ENCODE measurements around the gene GRID1.

GRID1 gene

DNA sequence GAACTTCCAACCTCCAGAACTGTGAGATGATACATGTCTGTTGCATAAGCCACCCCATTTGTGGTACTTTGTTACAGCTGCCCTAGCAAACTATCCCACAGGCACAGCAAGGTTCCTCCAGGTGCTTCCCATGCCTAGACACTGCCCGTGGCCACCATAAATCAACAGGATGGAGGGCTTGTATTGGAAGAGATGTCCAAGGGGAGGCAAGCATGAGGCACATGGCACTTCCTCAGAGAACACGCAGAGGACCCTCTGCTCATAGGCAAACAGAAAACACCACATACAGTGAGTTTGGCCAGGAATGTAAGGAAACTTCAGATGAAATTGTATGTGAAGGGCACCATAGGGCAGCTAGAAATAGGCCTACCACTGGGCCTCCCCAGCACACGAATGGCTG lies 291.1 kb downstream of the GRID1 start:
- no peak for DNase-seq

- DNase-seq = no peak
Observed at GRCh38 chr10:86074294-86074693, 292.3 kb downstream of the GRID1 start.

DNA sequence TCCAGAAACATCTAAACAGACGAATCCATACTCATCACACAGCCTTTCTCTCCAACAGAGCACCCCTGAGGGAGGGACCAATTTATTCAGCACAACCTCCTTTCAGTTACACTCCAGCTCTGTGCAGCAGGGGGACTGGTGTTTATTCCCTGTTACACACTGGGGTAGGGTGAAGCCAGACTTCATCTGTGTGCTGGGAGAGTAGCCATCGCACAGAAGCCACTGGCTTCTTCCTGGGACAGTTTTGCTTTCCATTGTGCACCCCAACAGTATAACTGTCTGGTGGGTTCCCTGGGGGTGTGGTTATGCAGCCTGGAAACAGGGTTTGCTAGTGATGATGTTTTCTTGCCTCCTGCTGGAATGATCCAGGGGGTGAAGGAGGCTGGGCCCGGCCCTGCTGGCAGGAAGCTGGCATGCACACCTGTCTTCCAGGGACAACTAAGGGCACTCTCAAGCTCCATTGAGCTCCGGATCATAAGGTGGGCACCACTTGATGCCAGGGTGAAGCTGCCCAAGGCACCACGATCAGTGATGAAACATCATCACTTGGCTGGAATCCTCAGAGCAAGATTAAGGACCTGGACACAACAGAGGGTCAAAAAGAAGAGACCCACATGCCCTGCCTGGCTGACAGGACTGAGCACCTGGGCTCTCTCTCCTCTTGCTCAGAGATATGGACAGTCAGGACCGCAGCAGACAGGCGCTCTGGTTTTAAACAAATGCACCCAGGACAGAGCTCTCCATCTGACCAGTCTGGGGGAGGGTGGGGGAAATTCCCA lies 293.2 kb downstream of the GRID1 start:
- DNase-seq = no peak

DNA sequence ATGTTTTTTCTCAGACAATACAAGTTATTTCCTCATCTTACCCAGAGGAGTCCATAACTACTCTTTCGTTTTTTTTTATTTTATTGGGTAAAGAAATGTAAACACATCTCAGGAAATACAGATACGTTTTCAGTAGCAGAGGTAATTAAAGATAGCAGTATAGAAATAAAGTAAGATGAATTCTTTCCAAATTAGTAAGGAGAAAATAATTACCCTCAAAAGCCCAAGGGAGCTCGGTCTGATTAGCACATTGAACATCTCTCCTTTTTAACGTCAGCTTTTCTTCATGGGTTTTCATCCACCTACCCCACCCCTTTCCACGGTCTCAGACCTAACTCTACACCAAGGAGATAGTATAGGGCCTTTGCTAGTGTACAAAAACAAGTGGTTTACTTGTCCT lies 294.2 kb downstream of the GRID1 start:
- no peak for DNase-seq

DNA sequence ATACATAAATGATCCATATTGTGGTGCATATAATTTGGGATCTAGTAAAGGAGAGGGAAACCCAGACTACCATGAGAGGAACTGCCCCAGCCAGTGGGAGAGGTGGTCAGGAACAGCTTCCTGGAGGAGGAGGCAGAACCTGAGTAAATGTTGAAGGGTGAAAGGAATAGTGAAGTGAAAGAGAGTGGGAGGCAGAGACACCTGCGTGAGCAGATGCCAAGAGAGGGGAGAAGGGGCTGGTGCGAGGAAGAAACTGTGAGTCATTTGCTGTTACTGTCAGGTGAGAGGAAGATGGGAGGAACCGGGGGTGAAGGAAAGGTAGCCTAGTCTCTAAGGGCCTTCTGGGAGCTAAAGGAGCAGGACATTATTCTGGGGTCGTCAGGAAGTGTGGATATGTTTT lies 294.8 kb downstream of the GRID1 start:
- no peak for DNase-seq

- no peak for DNase-seq
Observed at GRCh38 chr10:86071145-86071544, 295.4 kb downstream of the GRID1 start.

GRCh38 chr10:86070278-86070677 lies 296.3 kb downstream of the GRID1 start:
- DNase-seq = no peak

- DNase-seq = no peak
Observed at GRCh38 chr10:86068231-86069054, 298.2 kb downstream of the GRID1 start.

DNA sequence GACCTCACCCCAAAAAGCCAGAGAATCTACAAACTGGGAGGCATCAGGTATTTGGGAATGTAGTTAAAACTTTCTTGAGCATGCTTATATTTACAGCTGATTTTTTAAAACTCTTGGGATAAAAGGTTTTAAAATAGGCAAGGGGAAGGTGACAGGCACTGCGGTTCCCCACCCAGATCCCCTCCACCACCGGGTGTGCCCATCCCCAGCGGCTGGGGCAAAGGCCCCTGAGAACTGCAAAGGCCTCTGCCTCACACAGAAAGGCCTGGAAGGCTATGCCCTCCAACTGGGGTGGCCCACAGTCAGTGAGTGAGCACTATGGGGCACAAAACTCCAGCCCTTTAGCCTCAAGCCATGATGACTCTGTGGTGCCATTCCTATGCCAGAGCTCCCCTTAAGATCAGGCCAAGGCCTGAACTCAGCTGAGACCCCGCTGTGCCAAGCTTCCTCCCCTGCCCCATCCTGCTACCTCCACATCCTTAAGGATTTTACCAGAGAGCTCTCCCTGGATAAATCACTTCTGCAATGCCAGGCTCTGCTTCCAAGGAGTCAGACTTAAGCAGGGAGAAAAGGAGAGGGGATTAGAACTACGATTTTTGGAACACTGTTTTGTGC lies 299.1 kb downstream of the GRID1 start:
- DNase-seq = no peak

DNA sequence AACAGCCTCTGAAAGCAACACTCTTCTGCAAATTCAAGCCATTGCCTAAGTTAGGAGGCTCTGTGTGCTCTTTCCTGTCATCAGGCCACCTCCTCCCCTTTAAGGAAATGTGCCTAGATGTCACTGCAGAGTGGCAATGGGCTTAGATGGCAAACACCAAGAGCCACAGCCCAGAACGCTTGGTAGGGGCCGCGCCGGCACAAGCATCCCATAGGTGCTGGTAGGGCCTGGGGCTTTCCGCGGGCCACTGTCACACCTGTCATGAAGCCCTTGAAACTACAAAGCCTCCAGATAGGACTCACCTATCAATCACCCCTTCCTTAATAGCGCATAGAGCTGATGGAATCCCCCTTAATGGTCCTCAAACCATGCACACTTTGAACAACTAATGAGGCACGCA lies 299.9 kb downstream of the GRID1 start:
- DNase-seq = no peak

GRCh38 chr10:86065711-86066251 lies 300.8 kb downstream of the GRID1 start:
- DNase-seq = no peak

DNA sequence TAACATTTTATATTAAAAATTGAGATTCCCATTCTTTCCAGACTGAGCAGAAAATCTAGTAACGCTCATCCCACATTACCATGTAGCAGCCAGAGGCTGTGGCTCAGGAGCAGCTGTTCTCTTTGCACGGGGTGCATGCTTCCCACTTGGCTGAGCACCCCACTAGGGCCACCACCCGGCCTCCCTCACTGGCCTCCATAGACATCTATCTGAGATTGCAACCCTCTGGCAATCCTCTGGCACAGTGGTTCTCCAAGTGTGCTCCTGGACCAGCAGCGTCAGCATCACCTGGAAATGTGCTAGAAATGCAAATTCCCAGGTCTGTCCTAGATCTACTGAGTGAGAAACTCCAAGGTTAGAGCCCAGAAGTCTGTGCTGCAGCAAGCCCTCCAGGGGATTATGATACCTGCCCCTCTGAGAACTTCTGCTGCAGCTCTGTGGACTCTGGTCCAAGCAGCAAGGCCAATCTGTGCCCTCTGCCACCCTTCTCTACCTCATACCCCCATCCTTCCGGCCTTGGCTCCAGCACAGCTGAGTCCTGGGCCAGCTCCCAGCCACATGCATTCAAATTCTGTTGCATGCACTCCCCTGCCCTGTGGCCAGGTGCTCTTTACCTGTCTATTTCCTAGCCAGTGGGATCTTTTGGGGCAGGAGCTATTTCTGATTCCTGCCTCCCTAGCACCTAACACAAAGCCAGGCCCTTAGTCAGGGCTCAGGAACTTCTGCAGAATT lies 301.5 kb downstream of the GRID1 start:
- no peak for DNase-seq

DNA sequence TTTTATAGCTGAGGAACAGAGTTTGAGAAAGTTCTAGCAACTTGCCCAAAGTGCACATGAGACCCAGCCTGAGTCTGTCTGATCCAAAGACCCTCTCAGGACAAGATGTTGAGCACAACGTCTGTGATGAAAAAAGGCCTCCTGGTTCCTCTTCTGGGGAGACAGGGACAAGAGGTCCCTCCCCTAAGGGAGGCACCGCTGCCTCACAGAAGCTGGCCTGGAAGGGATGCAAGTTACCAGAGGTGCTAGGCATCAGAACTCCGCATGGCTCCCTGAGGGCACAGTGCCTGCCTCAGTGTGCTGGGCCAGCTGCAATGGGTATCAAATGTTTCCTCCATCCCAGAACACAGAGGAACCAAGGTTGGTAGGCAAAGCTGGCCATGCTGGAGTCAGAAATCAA lies 302.4 kb downstream of the GRID1 start:
- DNase-seq = no peak

DNA sequence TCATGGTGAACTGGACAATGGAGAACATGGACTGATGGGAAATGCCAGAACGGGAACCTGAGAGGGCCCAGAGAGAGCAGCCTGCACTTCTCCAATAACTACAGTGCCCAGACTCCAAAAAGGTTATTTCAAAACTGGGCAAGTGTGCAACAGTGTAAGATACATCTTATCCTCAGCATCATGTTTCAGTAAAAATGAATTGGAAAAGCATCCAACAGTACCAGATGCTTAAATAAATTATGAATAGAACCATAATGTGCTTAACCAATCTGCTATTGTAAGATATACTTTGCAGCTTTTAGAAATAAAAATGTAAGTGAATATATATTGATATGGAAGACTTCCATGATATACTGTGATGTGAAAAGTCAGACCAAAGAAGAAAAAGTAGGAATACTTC lies 303.3 kb downstream of the GRID1 start:
- DNase-seq = no peak

DNA sequence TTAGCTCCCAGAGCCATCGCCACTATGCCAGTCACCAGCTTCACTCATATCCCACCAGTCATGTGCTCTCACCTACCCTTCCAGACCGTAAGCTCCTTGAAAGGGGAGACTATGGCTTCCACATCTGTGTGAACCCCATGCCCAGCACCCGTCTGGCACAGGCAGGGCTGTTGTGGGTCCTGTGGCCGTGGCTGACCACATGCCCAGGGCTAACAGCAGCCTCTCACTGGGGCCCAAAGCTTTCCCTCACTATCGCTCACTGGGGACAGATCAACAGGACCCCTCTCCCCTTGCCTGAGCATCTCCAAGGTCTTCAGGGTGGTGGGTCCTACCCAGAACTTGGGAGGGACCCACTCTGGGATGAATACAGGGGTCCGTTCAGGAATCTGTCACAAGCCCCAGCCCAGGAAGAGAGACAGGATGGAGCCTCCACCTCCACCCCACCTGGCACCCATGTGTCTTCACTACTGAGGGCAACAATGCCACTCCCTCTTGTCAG lies 303.9 kb downstream of the GRID1 start:
- no peak for DNase-seq

- DNase-seq = no peak
Observed at GRCh38 chr10:86062198-86062550, 304.4 kb downstream of the GRID1 start.

GRCh38 chr10:86061278-86062197 lies 305.1 kb downstream of the GRID1 start:
- no peak for DNase-seq

GRCh38 chr10:86060386-86061277 lies 306.0 kb downstream of the GRID1 start:
- DNase-seq = no peak

- DNase-seq = no peak
Observed at GRCh38 chr10:86059892-86060291, 306.7 kb downstream of the GRID1 start.

DNA sequence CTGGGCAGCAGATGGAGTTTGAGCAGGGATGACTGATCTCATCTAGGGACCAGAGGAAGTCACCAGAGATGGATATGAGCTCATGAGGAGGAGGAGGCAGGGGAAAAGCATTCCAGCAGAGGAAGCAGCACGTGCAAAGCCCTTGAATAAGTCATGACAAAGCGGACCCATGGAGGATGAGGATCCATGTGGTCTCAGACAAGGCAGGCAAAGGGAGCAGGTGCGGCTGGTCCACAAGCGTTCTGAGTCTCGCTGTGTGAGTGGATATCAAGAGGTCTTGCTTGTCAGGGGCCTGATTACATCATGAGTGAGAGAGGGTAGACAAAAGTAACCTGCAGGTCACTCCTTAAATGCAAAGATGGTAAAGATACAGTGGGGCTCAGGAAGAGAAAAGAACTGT lies 307.6 kb downstream of the GRID1 start:
- DNase-seq = no peak

- no peak for DNase-seq
Observed at GRCh38 chr10:86057708-86058107, 308.9 kb downstream of the GRID1 start.
